Activated naive CD4-positive, alpha-beta T cell treated with anti-CD3 and anti-CD28 coated beads for 36 hours (primary cell): ENCODE measurements around the gene PTK7. TPM values are rescaled to one million over a fixed set of nuclear protein-coding genes. Genes with fewer than 3 reads are reported as not detected.
A peak's percentile ranks its signal among the peaks of the same experiment; 100 is the strongest.

Source experiments
- CTCF ChIA-PET: fragments of 350-600 bp; sonication (Branson Sonifier 250); formaldehyde crosslinking; loops from one replicate; lab custom pipeline; 2021; ENCODE audit warnings: antibody characterized with exemption; lab: Charles Lee
- DNase-seq: peaks from one replicate; pipeline ENCODE4 v3.0.0-alpha.2; 2020
- H3K27ac Mint-ChIP-seq: one replicate; pipeline ENCODE4 v1.8.0; 2021; ENCODE audit warnings: mild to moderate bottlenecking, mixed read lengths
- H3K27me3 Mint-ChIP-seq: one replicate; pipeline ENCODE4 v1.8.0; 2021; ENCODE audit warnings: low read depth, mixed read lengths
- H3K36me3 Mint-ChIP-seq: one replicate; pipeline ENCODE4 v1.8.0; 2021; ENCODE audit warnings: low read depth, mixed read lengths
- H3K4me1 Mint-ChIP-seq: one replicate; pipeline ENCODE4 v1.8.0; 2021; ENCODE audit warnings: low read depth, mixed read lengths
- H3K4me3 Mint-ChIP-seq: one replicate; pipeline ENCODE4 v1.8.0; 2021; ENCODE audit warnings: mild to moderate bottlenecking, moderate library complexity, mixed read lengths
- H3K9me3 Mint-ChIP-seq: one replicate; pipeline ENCODE4 v1.8.0; 2021; ENCODE audit warnings: mixed read lengths
- intact Hi-C: fragments of 100-400 bp; cut with micrococcal nuclease; formaldehyde crosslinking; loops from one replicate; pipeline ENCODE4 v1.15.1; 2023
- total RNA-seq, 2 experiments: library from RNA; stranded (reverse); gene quantifications; one replicate each; pipeline ENCODE4 v1.2.3, GENCODE V29; 2021

The PTK7 gene
- total RNA-seq, 2 experiments from 2014 or later, result 2.0 to 2.2 TPM

DNA sequence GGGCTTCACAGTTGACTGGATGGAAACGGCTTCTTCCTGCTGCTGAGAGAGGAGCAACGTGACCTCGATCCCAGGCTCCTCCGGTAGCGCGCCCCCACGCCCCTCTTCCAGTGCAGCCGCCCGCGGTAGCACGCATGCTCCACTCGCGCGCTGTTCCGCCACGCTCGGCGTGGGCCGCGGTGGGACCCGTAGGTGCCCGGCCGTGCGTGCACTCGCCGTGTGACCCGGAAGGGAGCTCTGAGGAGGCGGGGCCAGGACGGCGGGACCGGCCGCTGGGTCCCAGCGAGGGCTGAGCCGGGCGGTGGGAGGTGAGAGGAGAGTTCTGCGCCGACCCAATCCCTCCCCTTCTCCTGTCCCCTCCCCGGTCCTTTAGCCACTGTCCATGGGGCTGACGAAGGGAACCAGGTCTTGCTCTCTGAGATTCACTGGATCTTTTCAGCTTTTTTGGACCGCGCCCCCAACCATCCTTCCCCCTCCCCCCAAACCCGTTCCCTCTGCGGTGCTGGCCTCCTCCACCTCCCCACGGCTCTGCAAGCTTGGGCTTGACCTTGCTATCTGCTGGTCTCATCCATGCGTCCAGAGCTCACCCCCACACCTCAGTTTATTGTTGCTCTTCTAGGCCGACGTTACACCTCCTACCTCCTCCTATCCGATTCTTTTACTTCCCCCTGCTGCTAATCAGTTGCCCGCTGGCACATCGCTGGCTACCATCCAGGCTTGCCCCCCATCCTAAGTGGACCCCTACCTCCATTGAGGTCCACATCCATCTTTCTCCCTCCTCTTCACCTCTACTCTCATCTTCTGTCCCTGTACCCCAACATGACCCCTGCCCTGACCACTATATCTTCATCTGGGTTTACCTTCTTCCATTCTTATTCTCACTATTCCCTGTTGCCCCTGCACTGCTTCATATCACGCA lies 106.1 kb downstream of the PTK7 start, which contains the start of gene CUL9:
Gene CUL9 (plus strand): TSS at position 255 of the 919 bp plus-strand sequence. CDS start 2,115 bp downstream, outside the sequence.
- Mint-ChIP-seq H3K4me1 (peaks cover 47% of the 10 kb centered on the region), H3K27ac (peak within 1 kb of the TSS; percentile 84), H3K9me3 (no peaks in the 10 kb centered on the region), H3K4me3 (peak within 1 kb of the TSS; percentile 95), H3K36me3 (peaks cover 21% of the 10 kb centered on the region), H3K27me3 (no peaks in the 10 kb centered on the region)
- intact Hi-C loops, result loop anchor here (1.0 to 2.0 kb wide), 2 partner anchors 8 to 43 kb away; no protein-coding TSS in a partner anchor
- DNase-seq, result peak; percentile 85
- CTCF ChIA-PET, result interaction anchor here (0.7 kb wide), 1 partner anchor 8 kb away, joined by 3 read pairs; no protein-coding TSS in a partner anchor

GRCh38 chr6:43183441-43183840 lies 107.3 kb downstream of the PTK7 start:
- CTCF ChIA-PET, result interaction anchor here (1.3 kb wide), 1 partner anchor 46 kb away, joined by 4 read pairs; the partner anchor contains the start of gene DNPH1
- DNase-seq, result no peak
- H3K36me3 Mint-ChIP-seq, result peaks cover 24% of the 10 kb centered on the region

GRCh38 chr6:43184268-43184985 lies 108.3 kb downstream of the PTK7 start:
- Mint-ChIP-seq H3K4me1 (peaks cover 47% of the 10 kb centered on the region), H3K4me3 (no peak overlapping the region), H3K36me3 (peaks cover 21% of the 10 kb centered on the region), H3K27ac (no peak overlapping the region), H3K27me3 (no peaks in the 10 kb centered on the region), H3K9me3 (no peaks in the 10 kb centered on the region)
- intact Hi-C loops, result no loop called here
- no peak for DNase-seq
- CTCF ChIA-PET, result interaction anchor here (1.3 kb wide), 1 partner anchor 45 kb away, joined by 4 read pairs; the partner anchor contains the start of gene DNPH1

More at GRCh38 chr6:43183441-43183840, 107.3 kb downstream of the PTK7 start:
- intact Hi-C loops, result loop anchor here (2.0 kb wide), 1 partner anchor 41 kb away; no protein-coding TSS in a partner anchor
- no peaks in the 10 kb centered on the region for H3K27me3 Mint-ChIP-seq
- peaks cover 47% of the 10 kb centered on the region for H3K4me1 Mint-ChIP-seq
- H3K4me3 Mint-ChIP-seq, result peak overlapping the region; percentile 95
- no peaks in the 10 kb centered on the region for H3K9me3 Mint-ChIP-seq
- H3K27ac Mint-ChIP-seq, result peak overlapping the region; percentile 42

- H3K4me1 Mint-ChIP-seq, result peaks cover 52% of the 10 kb centered on the region
- no peaks in the 10 kb centered on the region for H3K27me3 Mint-ChIP-seq
- DNase-seq, result peak; percentile 33
- H3K36me3 Mint-ChIP-seq, result peaks cover 21% of the 10 kb centered on the region
- peak overlapping the region; percentile 27 for H3K27ac Mint-ChIP-seq
- intact Hi-C loops, result no loop called here
- H3K4me3 Mint-ChIP-seq, result no peak overlapping the region
- CTCF ChIA-PET, result no interaction called here
- no peaks in the 10 kb centered on the region for H3K9me3 Mint-ChIP-seq
These were observed 109.4 kb downstream of the PTK7 start for GRCh38 chr6:43185391-43185985.

GRCh38 chr6:43186019-43186418 lies 109.9 kb downstream of the PTK7 start:
- Mint-ChIP-seq H3K9me3 (no peaks in the 10 kb centered on the region), H3K4me1 (peaks cover 55% of the 10 kb centered on the region), H3K36me3 (peaks cover 21% of the 10 kb centered on the region)

GRCh38 chr6:43186706-43187105 lies 110.6 kb downstream of the PTK7 start:
- H3K27ac Mint-ChIP-seq, result peak overlapping the region; percentile 57

More at GRCh38 chr6:43186019-43186418, 109.9 kb downstream of the PTK7 start:
- Mint-ChIP-seq H3K4me3 (no peak overlapping the region), H3K27ac (peak overlapping the region; percentile 57), H3K27me3 (no peaks in the 10 kb centered on the region)
- CTCF ChIA-PET, result no interaction called here
- no peak for DNase-seq
- intact Hi-C loops, result no loop called here

DNA sequence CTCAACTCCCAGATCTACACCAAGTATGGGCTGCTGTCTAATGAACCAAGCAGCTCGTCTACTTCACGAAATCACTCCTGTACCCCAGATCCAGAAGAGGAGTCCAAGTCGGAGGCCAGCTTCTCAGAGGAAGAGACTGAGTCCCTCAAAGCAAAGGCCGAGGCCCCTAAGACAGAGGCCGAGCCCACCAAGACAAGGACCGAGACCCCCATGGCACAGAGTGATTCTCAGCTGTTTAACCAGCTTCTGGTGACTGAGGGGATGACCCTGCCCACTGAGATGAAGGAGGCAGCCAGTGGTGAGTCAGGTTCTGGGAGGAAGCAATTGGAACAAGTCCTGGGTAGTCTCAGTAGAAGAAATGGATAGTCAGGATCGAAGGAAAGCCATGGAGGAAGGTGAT lies 111.7 kb downstream of the PTK7 start:
- Mint-ChIP-seq H3K27ac (peak overlapping the region; percentile 46), H3K4me1 (peaks cover 43% of the 10 kb centered on the region), H3K27me3 (no peaks in the 10 kb centered on the region), H3K36me3 (peaks cover 25% of the 10 kb centered on the region), H3K4me3 (no peak overlapping the region), H3K9me3 (no peaks in the 10 kb centered on the region)
- CTCF ChIA-PET, result interaction anchor here (0.6 kb wide), 1 partner anchor 194 kb away, joined by 3 read pairs; no protein-coding TSS in a partner anchor
- no peak for DNase-seq
- intact Hi-C loops, result no loop called here

More at GRCh38 chr6:43186706-43187105, 110.6 kb downstream of the PTK7 start:
- Mint-ChIP-seq H3K36me3 (peaks cover 21% of the 10 kb centered on the region), H3K4me1 (peaks cover 48% of the 10 kb centered on the region), H3K27me3 (no peaks in the 10 kb centered on the region), H3K4me3 (no peak overlapping the region), H3K9me3 (no peaks in the 10 kb centered on the region)
- no peak for DNase-seq
- intact Hi-C loops, result no loop called here
- CTCF ChIA-PET, result no interaction called here

DNA sequence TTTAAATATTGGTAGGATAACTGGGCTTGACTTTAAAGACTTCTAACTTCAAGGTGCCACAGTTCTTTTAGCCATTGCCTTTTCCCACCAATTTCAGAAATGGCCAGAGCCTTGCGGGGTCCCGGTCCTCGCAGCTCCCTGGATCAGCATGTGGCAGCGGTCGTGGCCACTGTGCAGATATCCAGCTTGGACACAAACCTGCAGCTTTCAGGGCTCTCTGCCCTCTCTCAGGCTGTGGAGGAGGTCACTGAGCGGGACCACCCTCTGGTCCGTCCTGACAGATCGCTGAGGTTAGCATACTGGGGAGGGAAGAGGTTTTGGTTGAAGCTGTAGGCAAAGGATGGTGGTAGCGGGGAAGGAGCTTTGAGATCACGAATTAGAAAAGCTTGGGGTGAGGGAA lies 112.3 kb downstream of the PTK7 start:
- Mint-ChIP-seq H3K36me3 (peaks cover 28% of the 10 kb centered on the region), H3K9me3 (no peaks in the 10 kb centered on the region), H3K4me3 (no peak overlapping the region), H3K4me1 (peaks cover 38% of the 10 kb centered on the region), H3K27ac (no peak overlapping the region), H3K27me3 (no peaks in the 10 kb centered on the region)
- intact Hi-C loops, result no loop called here
- no peak for DNase-seq
- CTCF ChIA-PET, result interaction anchor here (0.6 to 0.7 kb wide), 2 partner anchors 193 to 382 kb away, joined by 3 read pairs; no protein-coding TSS in a partner anchor

DNA sequence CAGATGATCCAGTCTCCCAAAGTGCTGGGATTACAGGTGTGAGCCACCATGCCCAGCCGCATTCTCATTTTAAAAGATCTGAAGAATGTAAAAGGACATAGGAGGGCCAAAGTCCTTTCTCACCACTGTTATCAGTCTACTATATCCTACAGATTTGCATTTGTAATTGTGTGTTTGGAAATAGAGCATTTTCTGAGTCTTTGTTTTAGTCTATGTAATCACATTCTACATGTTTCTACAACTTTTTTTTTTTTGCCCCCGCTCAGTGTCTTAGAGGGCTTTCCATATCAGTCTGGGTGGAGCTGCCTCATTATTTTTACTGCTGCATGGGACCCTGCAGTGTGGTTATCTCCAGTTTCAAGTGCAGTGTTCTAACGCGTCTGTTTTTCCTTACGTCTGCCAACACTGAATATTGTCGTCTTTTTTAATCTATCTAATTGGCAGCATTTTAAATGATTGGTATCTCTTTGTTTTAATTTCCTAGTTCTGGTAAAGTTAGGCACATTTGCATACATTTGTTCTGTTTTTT lies 113.7 kb downstream of the PTK7 start:
- intact Hi-C loops, result no loop called here
- Mint-ChIP-seq H3K27me3 (no peaks in the 10 kb centered on the region), H3K4me3 (no peak overlapping the region), H3K4me1 (peaks cover 24% of the 10 kb centered on the region), H3K27ac (no peak overlapping the region), H3K36me3 (peaks cover 29% of the 10 kb centered on the region), H3K9me3 (no peaks in the 10 kb centered on the region)
- CTCF ChIA-PET, result interaction anchor here (0.7 to 1.2 kb wide), 2 partner anchors 8 to 40 kb away, joined by 3 read pairs; partner anchors contain the start of gene CUL9
- DNase-seq, result no peak

DNA sequence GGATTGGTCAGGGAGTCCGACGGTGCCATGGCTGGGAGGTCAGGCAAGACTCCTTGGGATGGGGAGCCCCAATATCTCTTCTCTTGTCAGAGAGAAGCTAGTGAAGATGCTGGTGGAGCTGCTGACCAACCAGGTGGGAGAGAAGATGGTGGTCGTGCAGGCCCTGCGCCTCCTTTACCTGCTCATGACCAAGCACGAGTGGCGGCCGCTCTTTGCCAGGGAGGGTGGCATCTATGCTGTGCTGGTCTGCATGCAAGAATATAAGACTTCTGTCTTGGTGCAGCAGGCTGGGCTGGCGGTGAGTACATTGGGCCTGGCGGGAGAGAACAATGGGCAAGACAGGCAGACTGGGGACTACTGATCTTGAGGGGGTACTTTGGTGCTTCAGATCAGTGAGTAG lies 116.8 kb downstream of the PTK7 start:
- Mint-ChIP-seq H3K27me3 (no peaks in the 10 kb centered on the region), H3K27ac (no peak overlapping the region), H3K4me3 (no peak overlapping the region), H3K36me3 (peaks cover 30% of the 10 kb centered on the region), H3K9me3 (no peaks in the 10 kb centered on the region), H3K4me1 (peaks cover 8% of the 10 kb centered on the region)
- intact Hi-C loops, result no loop called here
- CTCF ChIA-PET, result interaction anchor here (0.6 kb wide), 1 partner anchor 187 kb away, joined by 3 read pairs; no protein-coding TSS in a partner anchor
- no peak for DNase-seq

DNA sequence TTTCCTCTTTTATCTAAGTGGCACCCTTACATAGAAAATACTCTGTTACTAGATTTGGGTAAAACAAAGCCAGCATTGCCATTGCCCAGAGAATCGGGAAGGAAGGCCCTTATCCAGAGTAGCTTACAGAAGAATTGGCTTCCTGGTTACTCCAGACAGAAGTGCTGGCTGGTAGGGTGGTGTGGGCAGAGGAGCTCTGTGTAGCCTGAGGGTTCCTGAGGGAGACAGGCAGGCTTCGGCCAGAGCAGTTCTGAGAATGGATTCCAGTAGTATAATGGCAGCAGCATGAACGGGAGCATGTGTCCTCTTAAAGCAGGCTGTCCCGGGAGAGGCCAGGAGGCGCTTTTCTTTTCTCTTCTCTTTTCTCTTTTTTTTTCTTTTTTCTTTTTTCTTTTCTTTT lies 117.8 kb downstream of the PTK7 start:
- CTCF ChIA-PET, result interaction anchor here (0.6 kb wide), 1 partner anchor 15 kb away, joined by 7 read pairs; no protein-coding TSS in a partner anchor
- Mint-ChIP-seq H3K4me3 (no peak overlapping the region), H3K4me1 (peaks cover 8% of the 10 kb centered on the region), H3K27ac (no peak overlapping the region), H3K36me3 (peaks cover 26% of the 10 kb centered on the region), H3K27me3 (no peaks in the 10 kb centered on the region), H3K9me3 (no peaks in the 10 kb centered on the region)
- intact Hi-C loops, result no loop called here
- no peak for DNase-seq
